HG02571 (cell line): ENCODE data around the gene SCAMP2.

Source experiments
- ATAC-seq: cut with Tn5 transposase; IDR thresholded peaks from one replicate; pipeline ENCODE4 v1.9.1; 2021; ENCODE audit warnings: mild to moderate bottlenecking, moderate library complexity; ENCODE audit not compliant: unreplicated experiment

SCAMP2 gene

DNA sequence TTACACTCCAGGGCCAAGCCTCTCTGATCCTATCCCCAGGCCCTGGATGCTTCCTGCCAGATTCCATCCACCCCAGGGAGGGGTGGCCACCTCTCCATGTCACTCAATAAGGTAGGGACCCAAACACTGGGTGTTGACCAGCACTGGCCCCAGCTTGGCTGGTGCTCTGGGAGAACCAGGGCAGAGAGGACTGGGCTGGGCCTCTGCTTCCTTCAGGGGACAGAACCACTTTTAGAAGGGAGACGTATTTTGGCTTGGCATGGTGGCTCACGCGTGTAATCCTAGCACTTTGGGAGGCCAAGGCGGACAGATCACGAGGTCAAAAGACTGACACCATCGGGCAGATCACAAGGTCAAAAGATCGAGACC lies 51.4 kb downstream of the SCAMP2 start:
- no peak for ATAC-seq

- peak; percentile 50 for ATAC-seq
These were observed 51.9 kb downstream of the SCAMP2 start for GRCh38 chr15:74821091-74821789.

GRCh38 chr15:74820056-74820455 lies 53.1 kb downstream of the SCAMP2 start:
- no peak for ATAC-seq

DNA sequence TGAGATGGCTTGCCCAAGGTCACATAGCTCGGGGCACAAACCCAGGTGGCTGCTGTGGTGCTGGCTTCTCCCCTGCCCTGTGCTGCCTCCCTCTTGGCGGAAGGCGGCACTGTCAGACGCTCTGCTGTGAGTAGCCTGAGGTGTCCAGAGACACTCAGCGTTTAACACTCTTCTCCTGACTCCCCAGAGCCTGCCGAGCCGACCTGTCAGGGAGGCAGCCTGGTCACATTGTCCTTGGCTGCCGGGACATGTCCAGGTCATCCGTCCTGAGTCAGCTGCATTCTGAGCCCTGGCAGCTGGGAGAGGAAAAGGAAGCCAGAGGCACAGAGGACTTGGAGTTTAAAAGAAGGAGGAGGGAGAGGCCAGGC lies 55.8 kb downstream of the SCAMP2 start:
- no peak for ATAC-seq

- ATAC-seq: no peak
These were observed 56.4 kb downstream of the SCAMP2 start for GRCh38 chr15:74816624-74817369.

- ATAC-seq: no peak
These were observed 57.2 kb downstream of the SCAMP2 start for GRCh38 chr15:74815961-74816360.

DNA sequence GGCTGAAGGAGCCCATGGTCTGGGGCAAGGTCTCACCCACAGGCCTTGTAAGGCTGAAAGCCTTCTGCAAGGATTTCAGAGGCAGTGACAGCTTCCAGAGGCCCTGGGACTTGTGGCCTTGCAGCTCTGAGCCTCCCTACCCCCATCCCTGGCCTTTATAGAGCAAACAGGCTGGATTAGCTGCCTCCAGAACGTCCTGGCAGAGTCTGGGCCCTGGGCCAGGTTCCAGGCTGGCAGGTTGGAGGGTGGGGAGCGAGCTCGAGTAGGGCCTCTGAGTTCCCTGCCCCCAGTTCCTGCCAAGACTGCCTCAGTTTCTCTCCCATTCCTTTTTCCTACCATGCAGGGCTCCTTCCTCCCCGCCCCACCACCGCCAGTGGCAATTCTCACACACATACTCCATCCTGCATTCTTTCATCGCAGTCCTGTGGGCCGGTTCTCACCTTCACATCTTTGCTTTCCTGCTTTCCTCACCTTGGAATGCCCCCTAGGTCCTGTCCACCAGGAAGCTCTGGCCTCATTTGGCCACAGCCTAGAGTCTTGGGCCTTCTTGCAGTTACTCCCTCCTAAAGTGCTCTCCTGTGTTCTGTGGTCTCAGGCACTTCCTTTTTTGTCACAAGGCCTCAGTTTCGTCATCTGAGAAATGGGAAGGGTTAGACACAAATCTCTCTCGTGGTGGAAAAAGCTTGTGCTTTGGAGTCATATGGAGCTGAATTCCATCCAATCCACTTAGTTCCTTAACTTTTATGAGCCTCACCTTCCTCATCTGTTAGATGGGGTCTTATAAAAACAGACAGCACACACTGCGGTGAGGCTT lies 57.8 kb downstream of the SCAMP2 start:
- no peak for ATAC-seq

DNA sequence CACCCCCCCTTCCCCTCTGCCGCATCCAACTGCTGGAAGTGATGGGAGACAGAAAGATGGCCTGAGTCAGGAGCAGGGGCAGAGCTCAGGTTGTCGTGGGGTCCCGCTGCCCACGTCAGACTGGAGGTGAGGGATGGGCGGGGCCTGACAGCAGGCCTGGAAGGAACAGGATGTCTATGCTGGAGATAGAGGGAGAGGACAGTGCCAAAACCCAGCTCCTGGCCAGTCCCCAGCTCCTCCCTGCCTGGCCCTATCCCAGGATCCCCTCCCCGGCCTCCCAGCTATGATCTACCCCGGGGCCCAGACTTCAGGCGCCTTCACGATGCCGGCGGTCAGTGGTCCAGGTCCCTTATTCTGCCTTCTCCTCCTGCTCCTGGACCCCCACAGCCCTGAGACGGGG lies 60.6 kb downstream of the SCAMP2 start, which contains the start of gene LMAN1L:
TSS of gene LMAN1L (plus strand) at position 303 of the 400 bp plus-strand sequence. CDS start at position 323, 20 bp downstream.
- no peak for ATAC-seq

GRCh38 chr15:74809956-74810355 lies 63.2 kb downstream of the SCAMP2 start:
- ATAC-seq: no peak

DNA sequence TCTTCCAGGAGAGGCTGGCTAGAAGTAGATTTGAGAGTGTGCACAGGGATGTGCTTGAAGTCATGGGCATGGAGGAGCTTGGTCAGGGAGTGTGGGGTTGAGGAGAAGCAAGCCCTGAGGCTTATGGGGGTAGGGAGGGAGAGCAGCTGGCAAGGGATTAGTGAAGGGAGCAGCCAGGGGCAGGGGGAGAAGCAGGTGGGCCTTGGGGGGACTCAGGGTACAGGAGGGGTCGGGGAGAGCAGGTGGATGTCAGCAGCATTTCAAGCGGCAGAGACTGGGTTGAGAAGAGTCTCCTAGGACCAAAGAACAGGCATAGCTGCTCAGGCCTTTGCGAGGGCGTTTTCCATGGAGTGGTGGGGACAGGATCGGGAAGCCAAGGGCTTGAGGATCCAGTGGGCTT lies 63.9 kb downstream of the SCAMP2 start:
- ATAC-seq: no peak

GRCh38 chr15:74808840-74809229 lies 64.3 kb downstream of the SCAMP2 start:
- no peak for ATAC-seq

- ATAC-seq: no peak
These were observed 64.9 kb downstream of the SCAMP2 start for GRCh38 chr15:74808078-74808839.

DNA sequence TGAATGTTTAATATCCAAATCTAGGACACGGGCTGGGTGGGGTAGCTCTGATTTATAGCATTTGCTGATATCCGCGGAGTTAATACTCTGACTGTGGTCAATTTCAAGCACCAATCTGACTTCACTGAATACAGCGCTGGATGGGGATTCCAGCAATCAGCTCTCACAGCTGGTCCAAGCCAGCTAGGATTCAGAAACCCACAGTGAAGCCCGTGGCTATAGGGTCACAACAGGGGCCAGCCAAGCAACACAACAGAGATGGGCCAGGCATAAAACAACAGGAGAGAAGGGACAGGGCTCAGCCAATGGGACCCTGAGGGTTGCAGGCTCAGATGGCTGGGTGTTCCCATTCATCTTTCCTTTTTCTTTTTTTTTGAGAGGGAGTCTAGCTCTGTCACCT lies 65.9 kb downstream of the SCAMP2 start:
- no peak for ATAC-seq

DNA sequence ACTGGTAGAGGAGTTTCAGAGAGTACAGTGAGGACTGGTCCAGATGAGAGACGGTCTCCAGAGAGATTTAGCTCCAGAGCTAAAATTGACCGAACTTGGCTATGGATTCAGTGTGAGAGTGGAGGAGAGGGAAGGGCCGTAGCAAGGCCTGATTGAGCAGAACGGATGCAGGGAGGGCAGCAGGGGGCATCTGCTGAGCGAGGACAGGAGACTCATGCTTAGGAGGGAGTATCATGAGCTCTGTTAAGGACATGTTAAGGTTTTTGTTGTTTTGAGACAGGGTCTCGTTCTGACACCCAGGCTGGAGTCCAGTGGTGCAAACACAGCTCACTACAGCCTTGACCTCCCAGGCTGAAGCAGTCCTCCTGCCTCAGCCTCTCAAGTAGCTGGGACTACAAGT lies 68.2 kb downstream of the SCAMP2 start:
- ATAC-seq: no peak

- ATAC-seq: no peak
These were observed 70.2 kb downstream of the SCAMP2 start for GRCh38 chr15:74802862-74803447.

- ATAC-seq: no peak
These were observed 70.9 kb downstream of the SCAMP2 start for GRCh38 chr15:74802290-74802689.

DNA sequence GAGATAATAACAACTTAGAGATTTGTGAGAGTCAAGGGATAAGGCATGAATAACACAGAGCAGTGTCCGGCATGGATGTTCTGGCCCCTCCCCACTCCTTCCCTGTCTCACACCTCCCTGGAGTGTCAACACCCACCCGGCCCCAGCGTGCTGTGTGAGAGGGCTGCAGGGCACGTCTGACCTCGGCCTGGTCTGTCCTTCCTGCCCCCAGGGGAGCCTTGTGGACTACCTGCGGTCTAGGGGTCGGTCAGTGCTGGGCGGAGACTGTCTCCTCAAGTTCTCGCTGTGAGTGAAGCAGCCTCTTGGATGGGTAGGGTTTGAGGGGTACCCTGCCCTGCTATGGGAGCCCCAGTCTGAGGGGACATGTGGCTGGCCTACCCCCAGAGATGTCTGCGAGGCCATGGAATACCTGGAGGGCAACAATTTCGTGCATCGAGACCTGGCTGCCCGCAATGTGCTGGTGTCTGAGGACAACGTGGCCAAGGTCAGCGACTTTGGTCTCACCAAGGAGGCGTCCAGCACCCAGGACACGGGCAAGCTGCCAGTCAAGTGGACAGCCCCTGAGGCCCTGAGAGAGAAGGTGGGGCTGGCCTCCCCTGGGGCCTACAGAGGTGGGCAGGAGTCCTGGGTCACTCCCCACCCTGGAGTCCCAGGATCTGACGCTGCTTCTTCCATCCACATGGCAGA lies 71.7 kb downstream of the SCAMP2 start:
- ATAC-seq: no peak

DNA sequence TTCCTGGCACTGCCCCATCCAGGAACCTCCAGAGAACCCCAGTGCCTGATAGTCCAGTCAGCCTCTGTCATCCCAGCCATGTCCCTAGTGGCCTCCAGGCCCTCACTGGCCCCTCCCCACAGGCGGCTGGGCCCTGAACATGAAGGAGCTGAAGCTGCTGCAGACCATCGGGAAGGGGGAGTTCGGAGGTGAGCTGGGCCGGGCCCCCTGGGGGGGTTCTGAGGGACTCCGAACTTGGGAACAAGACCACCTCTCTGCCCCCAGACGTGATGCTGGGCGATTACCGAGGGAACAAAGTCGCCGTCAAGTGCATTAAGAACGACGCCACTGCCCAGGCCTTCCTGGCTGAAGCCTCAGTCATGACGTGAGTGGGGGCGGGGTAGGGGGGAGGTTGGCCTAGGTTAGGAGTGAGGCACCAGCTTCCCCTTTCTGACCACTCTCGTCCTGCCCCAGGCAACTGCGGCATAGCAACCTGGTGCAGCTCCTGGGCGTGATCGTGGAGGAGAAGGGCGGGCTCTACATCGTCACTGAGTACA lies 72.5 kb downstream of the SCAMP2 start:
- ATAC-seq: no peak

- peak; percentile 62 for ATAC-seq
These were observed 73.2 kb downstream of the SCAMP2 start for GRCh38 chr15:74799856-74800558.
